Right atrium auricular region (tissue), 2 donors: ENCODE data around the gene RAB11FIP5. TPM values are rescaled to one million over a fixed set of nuclear protein-coding genes. Genes with fewer than 3 reads are reported as not detected.

Experiments
- DNase-seq: peaks from one replicate; pipeline ENCODE4 v3.0.0-alpha.2; 2019; ENCODE audit warnings: low spot score
- H3K27ac ChIP-seq, 2 donors: fragments of 200-600 bp; sonication (generic); 1 replicate in 1 of 2; 2 replicates in 1 of 2; pipeline ENCODE4 v1.5.1; 2016 to 2019
- H3K27me3 ChIP-seq, 2 donors: fragments of 200-600 bp; sonication (generic); one replicate each; pipeline versions ENCODE4 v1.5.1 to v1.6.0; 2017 to 2019
- H3K36me3 ChIP-seq: fragments of 200-600 bp; sonication (generic); one replicate; pipeline ENCODE4 v1.5.1; 2016
- H3K4me1 ChIP-seq, 2 donors: fragments of 200-600 bp; sonication (generic); one replicate each; pipeline versions ENCODE4 v1.5.1 to v1.6.0; 2017 to 2019
- H3K4me3 ChIP-seq, 2 donors: fragments of 200-600 bp; sonication (generic); 1 replicate in 1 of 2; 2 replicates in 1 of 2; pipeline ENCODE4 v1.5.1; 2017 to 2019; ENCODE audit warnings: mild to moderate bottlenecking in 1 of 2, moderate library complexity in 1 of 2
- H3K9me3 ChIP-seq, 2 donors: fragments of 200-600 bp; sonication (generic); one replicate each; pipeline ENCODE4 v1.5.1; 2019
- total RNA-seq, 2 donors: library from RNA; depleted of rRNA; stranded (reverse); fragments of >200 nt; gene quantifications; one replicate each; pipeline ENCODE4 v1.1.0, GENCODE V29; 2016
- TF ChIP-seq, protein P1 (sequence below), 2 donors: fragments of 200-600 bp; sonication (generic); IDR thresholded peaks; one replicate each; pipeline ENCODE4 v1.5.1; 2019; ENCODE audit warnings: antibody characterized with exemption in 2 of 2

Gene RAB11FIP5
- total RNA-seq, 2 donors from 2014 or later: 28.6 to 34.1 TPM

DNA sequence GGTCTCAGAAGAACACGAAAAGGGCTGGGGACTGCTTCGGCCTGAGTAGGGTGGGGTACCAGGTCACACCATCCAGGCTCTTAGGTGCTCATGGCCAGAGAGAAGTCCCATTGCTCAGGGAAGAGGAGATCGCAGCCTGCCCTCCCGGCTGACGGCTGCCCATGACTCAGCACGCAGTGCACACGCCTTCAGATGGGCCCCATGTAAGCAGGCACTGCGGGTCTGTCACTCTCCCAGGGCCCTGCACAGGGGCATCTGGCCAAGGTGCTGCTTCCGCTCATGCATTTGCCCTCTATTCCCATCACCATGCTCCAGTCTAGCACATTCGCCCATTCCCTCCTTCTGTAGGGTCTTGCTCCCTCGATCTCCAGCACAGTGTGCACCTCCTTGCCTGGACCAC lies 76.0 kb downstream of the RAB11FIP5 start:
- Histone ChIP-seq H3K4me1 (no peaks in the 10 kb centered on the region), H3K27ac (no peak overlapping the region), H3K36me3 (peaks cover 3% of the 10 kb centered on the region), H3K27me3 (no peaks in the 10 kb centered on the region), H3K4me3 (no peak overlapping the region), H3K9me3 (no peaks in the 10 kb centered on the region)
- TF ChIP-seq, protein P1, sequence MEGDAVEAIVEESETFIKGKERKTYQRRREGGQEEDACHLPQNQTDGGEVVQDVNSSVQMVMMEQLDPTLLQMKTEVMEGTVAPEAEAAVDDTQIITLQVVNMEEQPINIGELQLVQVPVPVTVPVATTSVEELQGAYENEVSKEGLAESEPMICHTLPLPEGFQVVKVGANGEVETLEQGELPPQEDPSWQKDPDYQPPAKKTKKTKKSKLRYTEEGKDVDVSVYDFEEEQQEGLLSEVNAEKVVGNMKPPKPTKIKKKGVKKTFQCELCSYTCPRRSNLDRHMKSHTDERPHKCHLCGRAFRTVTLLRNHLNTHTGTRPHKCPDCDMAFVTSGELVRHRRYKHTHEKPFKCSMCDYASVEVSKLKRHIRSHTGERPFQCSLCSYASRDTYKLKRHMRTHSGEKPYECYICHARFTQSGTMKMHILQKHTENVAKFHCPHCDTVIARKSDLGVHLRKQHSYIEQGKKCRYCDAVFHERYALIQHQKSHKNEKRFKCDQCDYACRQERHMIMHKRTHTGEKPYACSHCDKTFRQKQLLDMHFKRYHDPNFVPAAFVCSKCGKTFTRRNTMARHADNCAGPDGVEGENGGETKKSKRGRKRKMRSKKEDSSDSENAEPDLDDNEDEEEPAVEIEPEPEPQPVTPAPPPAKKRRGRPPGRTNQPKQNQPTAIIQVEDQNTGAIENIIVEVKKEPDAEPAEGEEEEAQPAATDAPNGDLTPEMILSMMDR (IDR thresholded peaks at IDR 0.05): no peak
- no peak for DNase-seq

DNA sequence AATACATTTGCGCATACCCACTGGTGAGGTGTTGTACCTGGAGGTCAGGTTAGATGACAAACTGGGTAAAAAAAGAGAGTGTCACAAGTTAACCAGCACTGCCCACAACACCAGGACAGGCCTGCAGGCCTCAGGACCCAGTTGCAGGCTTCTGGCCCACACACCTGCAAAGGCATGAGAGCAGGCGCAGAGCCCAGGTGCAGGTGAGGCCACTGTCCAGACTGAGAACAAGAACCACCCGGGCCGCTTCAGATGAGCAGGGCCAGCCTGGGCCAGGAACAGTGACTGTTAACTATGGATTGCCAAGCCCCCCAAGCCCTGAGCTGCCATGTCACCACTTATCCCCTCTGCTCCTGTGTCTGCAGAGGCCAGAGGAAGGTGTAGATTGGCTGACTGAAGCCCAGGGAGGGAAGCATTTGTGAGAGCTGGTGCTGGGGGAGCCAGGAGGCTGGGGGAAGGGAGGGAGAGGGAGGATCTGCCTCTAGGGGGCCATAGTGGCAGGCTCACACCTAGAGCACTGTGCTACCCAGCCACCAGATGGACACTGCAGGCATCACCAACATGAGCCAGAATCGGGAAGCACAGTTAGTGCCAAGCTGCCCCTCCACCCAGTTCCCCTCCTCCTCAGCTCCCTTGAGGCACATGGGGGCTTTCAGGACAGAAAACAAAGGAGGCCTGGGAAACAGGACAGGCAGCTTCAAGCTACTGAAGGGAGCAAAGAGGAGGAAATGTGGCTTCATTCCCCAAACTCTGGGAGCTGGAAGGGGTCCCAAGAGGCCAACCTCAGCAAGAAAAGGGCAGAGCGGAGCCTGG lies 76.6 kb downstream of the RAB11FIP5 start:
- peaks cover 3% of the 10 kb centered on the region for H3K36me3 ChIP-seq
- DNase-seq: no peak
- H3K4me1 ChIP-seq: no peaks in the 10 kb centered on the region
- TF ChIP-seq, protein P1 (IDR thresholded peaks at IDR 0.05): no peak
- no peaks in the 10 kb centered on the region for H3K27me3 ChIP-seq
- H3K4me3 ChIP-seq: no peak overlapping the region
- H3K27ac ChIP-seq: no peak overlapping the region
- H3K9me3 ChIP-seq: no peaks in the 10 kb centered on the region

DNA sequence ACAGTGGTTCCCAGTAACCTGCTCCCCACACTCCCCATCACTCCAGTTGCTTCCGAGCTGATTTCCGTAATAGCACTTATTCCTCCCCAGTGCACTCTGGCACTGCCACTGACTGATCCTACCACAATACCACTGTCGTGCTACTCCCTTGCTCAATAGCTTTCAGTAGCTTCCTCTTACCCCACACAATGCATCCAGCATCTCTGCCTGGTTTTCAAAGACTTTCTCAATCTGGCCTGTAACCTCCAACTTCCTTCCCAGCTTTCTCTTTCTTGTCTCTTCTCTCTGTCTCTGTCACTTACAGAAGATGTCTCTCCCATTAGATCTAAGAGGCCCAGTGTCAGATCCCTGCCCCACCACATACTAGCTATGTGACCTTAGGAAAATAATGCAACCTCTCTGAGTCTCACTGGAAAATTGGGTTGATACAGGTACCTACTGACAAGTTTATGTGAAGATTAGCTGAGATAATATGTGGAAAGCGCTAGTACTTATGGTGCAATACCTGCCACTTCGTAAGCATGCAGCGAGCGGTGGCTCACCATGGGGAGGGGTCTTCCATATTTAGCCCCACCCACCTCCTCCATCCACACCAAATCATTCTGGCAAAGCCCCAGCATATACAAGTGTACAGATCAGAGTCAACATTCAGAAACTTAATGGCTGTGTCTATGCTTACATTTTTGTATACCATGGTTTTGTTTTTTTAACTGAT lies 77.9 kb downstream of the RAB11FIP5 start:
- Histone ChIP-seq H3K4me3 (no peak overlapping the region), H3K4me1 (no peaks in the 10 kb centered on the region), H3K36me3 (peaks cover 3% of the 10 kb centered on the region), H3K27ac (no peak overlapping the region), H3K27me3 (no peaks in the 10 kb centered on the region), H3K9me3 (no peaks in the 10 kb centered on the region)
- TF ChIP-seq, protein P1 (IDR thresholded peaks at IDR 0.05): no peak
- no peak for DNase-seq

DNA sequence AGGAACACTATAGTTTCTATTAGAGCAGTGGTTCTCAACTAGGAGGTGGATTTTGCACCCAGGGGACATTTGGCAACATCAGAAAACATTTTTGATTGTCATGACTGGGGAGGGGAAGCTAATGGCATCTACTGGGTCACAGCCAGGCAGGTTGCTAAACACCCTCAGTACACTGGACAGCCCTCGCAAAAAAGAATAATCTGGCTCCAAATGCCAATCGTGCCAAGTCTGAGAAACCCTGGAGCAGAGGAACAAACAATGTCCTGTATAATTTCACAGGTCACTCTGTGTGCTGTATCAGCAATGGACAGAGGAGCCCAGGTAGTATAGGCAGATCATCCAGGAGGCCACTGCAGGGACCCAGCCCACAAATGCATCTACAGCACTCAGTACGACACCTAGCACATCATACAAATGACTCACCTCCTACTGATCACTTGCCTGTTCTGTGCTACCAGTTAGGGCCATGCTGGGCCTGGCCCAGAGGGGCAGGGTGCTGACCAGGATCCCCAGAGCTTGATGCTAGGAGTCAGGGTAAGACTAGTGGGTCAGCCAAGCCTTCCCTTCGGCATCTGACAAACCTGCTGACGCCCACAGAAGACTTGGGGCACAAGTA lies 78.9 kb downstream of the RAB11FIP5 start:
- no peak for DNase-seq
- TF ChIP-seq, protein P1 (IDR thresholded peaks at IDR 0.05): no peak
- Histone ChIP-seq H3K4me3 (no peak overlapping the region), H3K9me3 (no peaks in the 10 kb centered on the region), H3K27me3 (no peaks in the 10 kb centered on the region), H3K4me1 (no peaks in the 10 kb centered on the region), H3K27ac (no peak overlapping the region), H3K36me3 (peaks cover 3% of the 10 kb centered on the region)

DNA sequence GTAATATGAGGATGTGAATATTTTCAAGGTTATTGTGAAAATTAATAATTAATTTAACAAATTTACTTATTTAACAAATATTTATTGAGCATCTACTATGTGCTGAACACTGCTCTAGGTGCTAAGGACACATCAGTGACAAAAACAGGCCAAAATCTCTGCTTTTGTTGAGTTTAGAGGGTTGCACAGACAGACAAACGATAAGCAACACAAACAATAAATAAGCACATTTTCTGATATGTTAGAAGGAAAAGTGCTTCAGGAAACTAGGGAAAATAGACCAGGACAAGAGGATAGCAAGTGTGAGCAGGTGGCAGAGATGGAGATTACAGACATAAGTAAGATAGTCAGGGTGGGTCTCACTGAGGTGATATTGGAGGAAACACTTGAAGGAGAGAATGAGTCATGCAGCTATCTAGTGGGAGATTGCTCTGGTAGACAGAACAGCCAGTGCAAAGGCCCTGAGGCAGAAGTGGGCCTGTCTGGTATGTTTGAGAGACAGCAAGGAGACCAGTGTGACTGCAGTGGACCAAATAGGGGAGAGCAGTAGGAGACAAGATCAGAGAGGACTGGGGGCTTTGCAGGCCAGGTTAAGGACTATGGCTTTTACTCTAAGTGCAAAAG lies 79.5 kb downstream of the RAB11FIP5 start:
- Histone ChIP-seq H3K27ac (no peak overlapping the region), H3K4me3 (no peak overlapping the region), H3K4me1 (no peaks in the 10 kb centered on the region), H3K27me3 (no peaks in the 10 kb centered on the region), H3K9me3 (no peaks in the 10 kb centered on the region), H3K36me3 (peaks cover 3% of the 10 kb centered on the region)
- TF ChIP-seq, protein P1 (IDR thresholded peaks at IDR 0.05): no peak
- DNase-seq: no peak
